ENCODE data around the gene NCAM2. TPM values are rescaled to one million over a fixed set of nuclear protein-coding genes. Genes with fewer than 3 reads are reported as not detected.

Gene NCAM2
- total and polyA plus RNA-seq, 2 of the 4 experiments (the other 2 are of a cell fraction): 2.7 to 5.0 TPM

DNA sequence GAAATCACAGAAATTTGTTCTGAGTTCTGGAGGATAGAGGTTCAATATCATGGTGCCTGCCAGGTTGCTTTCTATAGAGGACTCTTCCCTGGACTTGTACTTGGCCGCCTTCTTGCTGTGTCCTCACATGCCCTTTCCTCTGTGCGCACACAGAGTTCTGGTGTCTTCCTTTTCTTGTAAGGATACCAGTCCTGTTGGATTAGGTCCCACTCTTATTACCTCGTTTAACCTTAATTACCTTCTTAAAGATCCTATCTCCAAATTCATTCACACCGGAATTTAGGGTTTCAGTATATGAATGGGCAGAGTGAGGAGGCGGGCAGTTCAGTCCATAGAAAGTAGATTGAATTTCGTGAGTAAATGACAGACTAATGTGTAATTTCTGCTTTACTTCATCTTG is 413.9 kb downstream of the NCAM2 start:
- Histone ChIP-seq H3K4me3 (ENCODE audit: insufficient read depth, low read depth, low read length) (no peak overlapping the region), H2BK5ac (ENCODE audit: low read depth, low read length, poor library complexity, severe bottlenecking) (no peak overlapping the region), H3K79me1 (ENCODE audit: low read depth in 1 of 2, low read length in 2 of 2) (no peaks in the 10 kb centered on the region), H3K4ac (ENCODE audit: low read depth, low read length) (no peak overlapping the region), H3K23ac (ENCODE audit: low read depth, low read length) (no peak overlapping the region), H4K8ac (ENCODE audit: low read depth in 2 of 2, low read length in 2 of 2) (no peak overlapping the region), H3K4me1 (ENCODE audit: control insufficient read depth, insufficient read depth, low read length) (no peaks in the 10 kb centered on the region), H2BK20ac (ENCODE audit: low read depth, low read length) (no peak overlapping the region), H3K36me3 (ENCODE audit: control insufficient read depth, insufficient read depth, low read length) (no peaks in the 10 kb centered on the region), H2BK120ac (ENCODE audit: low read depth, low read length) (no peak overlapping the region), H2AK9ac (replicated peaks; ENCODE audit: low read depth, low read length, poor library complexity) (no peak overlapping the region), H3K9me1 (ENCODE audit: insufficient read depth, low read length) (no peaks in the 10 kb centered on the region), H3K14ac (replicated peaks; ENCODE audit: low read depth, low read length) (no peak overlapping the region), H4K91ac (ENCODE audit: insufficient read depth, low read depth, low read length) (no peak overlapping the region), H3K9me3 (ENCODE audit: control insufficient read depth, insufficient read depth, low read length) (no peaks in the 10 kb centered on the region), H2AK5ac (ENCODE audit: low read depth, low read length) (no peak overlapping the region), H2BK15ac (ENCODE audit: low read depth, low read length) (no peak overlapping the region), H3K18ac (ENCODE audit: low read depth, low read length) (no peak overlapping the region), H3K56ac (ENCODE audit: extremely low read depth, insufficient read depth, low read length) (no peak overlapping the region), H2AFZ (replicated peaks; ENCODE audit: low read length, poor library complexity) (no peak overlapping the region), H4K5ac (ENCODE audit: low read depth, low read length) (no peak overlapping the region), H3K27ac (ENCODE audit: insufficient read depth, low read length) (no peak overlapping the region), H4K20me1 (ENCODE audit: insufficient read depth, low read length) (no peaks in the 10 kb centered on the region), H3K4me2 (ENCODE audit: low read depth, low read length) (no peak overlapping the region), H3K27me3 (ENCODE audit: control insufficient read depth, insufficient read depth, low read length) (no peaks in the 10 kb centered on the region), H3K9ac (ENCODE audit: low read depth, low read length) (no peak overlapping the region)
- no peak for TF ChIP-seq CEBPB (IDR thresholded peaks at IDR 0.05; ENCODE audit: low read depth, low read length)
- TF ChIP-seq SMC3 (IDR thresholded peaks at IDR 0.05; ENCODE audit: low read depth, low read length): no peak
- TF ChIP-seq POLR2A (IDR thresholded peaks at IDR 0.05; ENCODE audit: low read depth, low read length): no peak
- TF ChIP-seq BHLHE40 (IDR thresholded peaks at IDR 0.05; ENCODE audit: low read depth, low read length): no peak
- TF ChIP-seq FOS (IDR thresholded peaks at IDR 0.05; ENCODE audit: low read depth, low read length): no peak
- TF ChIP-seq RCOR1 (IDR thresholded peaks at IDR 0.05; ENCODE audit: insufficient replicate concordance, low read length): no peak
- no peak for TF ChIP-seq MAZ (IDR thresholded peaks at IDR 0.05; ENCODE audit: borderline replicate concordance, low read depth, low read length)
- TF ChIP-seq MAFK (IDR thresholded peaks at IDR 0.05; ENCODE audit: low read depth, low read length): no peak
- dilution Hi-C loops (cut with HindIII; ENCODE audit: low sequenced_read_pairs, unreplicated experiment) (no loop called here), in situ Hi-C loops (cut with MboI; ENCODE audit: low sequenced_read_pairs) (no loop called here), intact Hi-C loops (cut with micrococcal nuclease) (no loop called here)
- POLR2A ChIA-PET (ENCODE audit: unreplicated experiment): no interaction called here
- no peak for ATAC-seq (ENCODE audit: low read depth)
- no TSS peak for BruUV-seq (replicated peaks)
- 85% methylated on average over 2 of the region's 6 CpGs; no CpG with 5 or more reads in 1 of the 2 experiments for WGBS, 2 experiments (ENCODE audit: extremely low coverage in 2 of 2, insufficient read length in 1 of 2)
- CTCF ChIA-PET: no interaction called here
- no peak for DNase-seq
